Activated CD8-positive, alpha-beta memory T cell treated with anti-CD3 and anti-CD28 coated beads for 36 hours (primary cell): Measurements from ENCODE around the gene ATG4C. TPM values are rescaled to one million over a fixed set of nuclear protein-coding genes. Genes with fewer than 3 reads are reported as not detected.
"Not testable (repeated sequence)": the region's sequence is repeated elsewhere in the genome, so short reads cannot be mapped to it uniquely, and the experiment has no call there.

Source experiments
- CTCF ChIA-PET: fragments of 350-600 bp; sonication (Branson Sonifier 250); formaldehyde crosslinking; loops from one replicate; lab custom pipeline; 2021; ENCODE audit warnings: antibody characterized with exemption; lab: Charles Lee
- POLR2A ChIA-PET: fragments of 350-600 bp; sonication (Branson Sonifier 250); formaldehyde crosslinking; loops from one replicate; lab custom pipeline; 2021; ENCODE audit warnings: antibody characterized with exemption; lab: Charles Lee
- total RNA-seq, 2 experiments: library from RNA; stranded (reverse); gene quantifications; one replicate each; pipeline ENCODE4 v1.2.3, GENCODE V29; 2021

The ATG4C gene
- total RNA-seq, 2 experiments from 2014 or later, result 18.0 to 18.7 TPM

DNA sequence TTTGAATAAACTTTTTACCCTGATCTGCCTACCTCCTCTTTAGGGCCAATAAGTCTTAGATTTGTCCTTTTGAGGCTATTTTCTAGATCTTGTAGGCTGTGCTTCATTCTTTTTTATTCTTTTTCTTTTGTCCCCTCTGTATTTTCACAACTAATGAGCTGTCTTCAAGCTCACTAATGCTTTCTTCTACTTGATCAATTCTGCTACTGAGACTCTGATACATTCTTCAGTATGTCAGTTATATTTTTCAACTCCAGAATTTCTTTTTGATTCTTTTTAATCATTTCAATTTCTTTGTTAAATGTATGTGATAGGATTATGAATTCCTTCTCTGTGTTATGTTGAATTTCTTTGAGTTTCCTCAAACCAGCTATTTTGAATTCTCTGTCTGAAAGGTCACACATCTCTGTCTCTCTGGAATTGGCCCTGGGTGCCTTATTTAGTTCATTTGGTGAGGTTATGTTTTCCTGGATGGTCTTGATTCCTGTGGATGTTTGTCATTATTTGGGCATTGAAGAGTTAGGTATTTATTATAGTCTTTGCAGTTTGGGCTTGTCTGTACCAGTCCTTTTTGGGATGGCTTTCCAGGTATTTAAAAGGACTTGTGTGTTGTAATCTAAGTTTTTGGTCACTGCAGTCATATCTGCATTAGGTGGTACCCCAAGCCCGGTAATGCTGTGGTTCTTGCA is 11.2 kb upstream of the ATG4C start:
- POLR2A ChIA-PET, result no interaction called here
- CTCF ChIA-PET, result no interaction called here

DNA sequence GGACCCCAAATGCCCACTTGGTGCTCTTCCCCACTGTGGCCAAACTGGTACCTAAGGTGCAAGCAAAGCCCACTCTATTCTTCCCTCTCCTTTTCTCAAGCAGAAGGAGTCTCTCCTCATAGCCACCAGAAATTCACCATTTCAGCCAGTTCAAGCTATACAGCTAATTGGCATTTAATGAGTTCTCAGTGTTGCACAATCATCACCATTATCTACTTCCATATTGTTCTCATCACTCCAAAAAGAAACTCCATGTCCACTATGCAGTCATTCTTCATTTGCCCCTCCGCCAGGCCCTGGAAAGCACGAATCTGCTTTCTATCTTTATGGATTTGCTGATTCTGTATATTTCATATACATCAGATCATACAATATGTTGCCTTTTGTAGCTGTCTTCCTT is 9.9 kb upstream of the ATG4C start:
- ChIA-PET CTCF (no interaction called here), POLR2A (no interaction called here)

DNA sequence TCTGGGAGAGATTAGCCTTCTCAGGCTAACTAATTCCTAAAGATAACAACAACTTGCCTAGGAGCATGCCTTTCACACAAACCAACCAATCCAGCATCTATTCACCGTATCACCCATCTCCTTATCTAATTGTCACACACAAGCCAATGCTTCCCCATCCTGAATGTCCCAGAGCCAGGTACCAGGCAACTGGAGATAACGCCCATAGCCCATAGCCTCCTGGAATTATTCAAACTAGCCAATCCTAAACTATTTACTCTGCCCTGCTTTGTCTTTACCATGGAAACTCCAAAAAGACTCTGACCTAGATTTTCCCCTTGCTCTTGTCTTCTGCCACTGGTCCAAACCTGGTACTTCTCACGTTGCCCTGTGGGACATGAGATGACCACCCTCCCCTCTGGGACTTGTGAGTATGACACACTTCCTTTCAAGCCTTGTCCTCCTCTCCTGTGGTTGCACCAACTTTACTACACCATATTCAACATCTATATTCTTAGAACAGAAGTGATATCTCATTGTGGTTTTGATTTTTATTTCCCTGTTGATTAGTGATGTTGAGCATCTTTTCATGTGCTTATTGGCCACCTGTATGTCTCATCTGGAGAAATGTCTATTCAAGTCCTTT is 8.8 kb upstream of the ATG4C start:
- CTCF ChIA-PET, result no interaction called here
- POLR2A ChIA-PET, result no interaction called here

DNA sequence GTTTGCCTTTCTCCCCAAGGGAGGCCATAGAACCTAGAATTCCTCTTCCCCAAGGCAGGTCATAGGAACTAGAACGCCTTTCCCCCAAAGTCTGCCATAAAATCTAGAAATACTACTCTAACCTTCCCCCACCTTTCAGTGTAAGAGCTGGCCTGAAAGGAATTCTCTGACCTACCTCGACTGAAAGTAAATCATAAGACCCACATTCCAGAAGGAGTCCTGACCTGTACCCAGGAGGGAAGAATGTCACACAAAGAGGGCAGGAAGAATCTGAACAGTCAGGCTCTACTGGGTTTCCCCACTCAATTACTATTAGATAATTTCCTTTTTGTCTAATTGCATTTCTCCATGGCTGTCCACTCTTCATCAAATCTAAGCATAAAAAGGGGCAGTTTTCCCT is 5.7 kb upstream of the ATG4C start:
- ChIA-PET POLR2A (no interaction called here), CTCF (no interaction called here)

DNA sequence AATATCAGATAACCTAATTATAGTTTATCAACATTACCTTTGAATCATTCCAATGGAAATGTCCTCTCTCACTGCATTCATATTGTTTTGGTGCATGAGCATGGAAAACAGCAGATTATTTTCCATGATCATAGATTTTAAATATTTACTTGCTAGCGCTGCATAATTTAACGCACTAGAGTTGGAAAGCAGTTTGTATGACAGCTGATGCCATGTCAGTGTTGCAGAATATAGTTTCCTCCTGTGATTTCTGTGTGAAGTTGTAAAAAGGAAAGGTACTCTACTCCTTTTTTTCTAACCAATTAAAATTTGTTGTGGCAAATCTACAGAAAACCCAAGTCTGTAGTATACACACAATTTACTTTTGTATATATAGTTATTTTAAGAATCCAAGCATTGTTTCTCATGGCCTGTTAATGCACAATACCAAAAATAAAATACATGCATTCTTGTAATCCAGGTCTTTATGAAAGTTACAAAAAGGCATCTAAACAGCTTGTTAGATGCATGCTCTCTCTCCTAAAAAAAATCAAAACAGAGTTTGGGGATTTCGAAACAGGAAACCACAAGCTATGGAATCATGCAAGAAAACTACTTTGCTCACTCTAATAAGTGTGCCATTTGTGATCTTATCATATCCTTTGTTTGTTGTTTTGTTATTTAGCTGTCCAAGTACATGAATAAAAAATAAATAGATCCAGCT is 1.9 kb upstream of the ATG4C start:
- POLR2A ChIA-PET, result no interaction called here
- CTCF ChIA-PET, result no interaction called here

DNA sequence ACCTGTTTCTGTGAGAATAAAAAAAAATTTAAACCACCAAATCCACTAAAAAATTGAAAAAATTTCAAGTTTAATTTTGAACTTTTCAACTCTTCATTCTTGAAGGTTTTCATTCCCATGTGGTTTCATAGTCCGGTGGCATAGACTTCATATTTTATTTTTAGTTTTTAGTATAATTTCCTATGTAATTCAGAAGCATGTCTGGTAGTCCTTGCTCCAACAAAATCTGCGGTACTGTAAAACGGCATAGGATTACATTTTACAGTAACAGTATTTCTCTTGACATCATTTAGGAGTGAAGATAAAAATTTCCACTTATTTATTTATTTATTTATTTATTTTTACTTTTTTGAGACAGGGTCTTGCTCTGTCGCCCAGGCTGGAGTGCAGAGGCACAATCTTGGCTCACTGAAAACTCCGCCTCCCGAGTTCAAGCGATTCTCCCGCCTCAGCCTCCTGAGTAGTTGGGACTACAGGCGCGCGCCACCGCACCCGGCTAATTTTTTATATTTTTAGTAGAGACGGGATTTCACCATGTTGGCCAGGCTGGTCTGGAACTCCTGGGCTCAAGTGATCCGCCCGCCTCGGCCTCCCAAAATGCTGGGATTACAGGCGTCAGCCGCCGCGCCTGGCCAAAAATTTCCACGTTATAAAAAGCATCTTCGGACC is 1.3 kb upstream of the ATG4C start:
- POLR2A ChIA-PET, CTCF ChIA-PET: not testable (repeated sequence)

DNA sequence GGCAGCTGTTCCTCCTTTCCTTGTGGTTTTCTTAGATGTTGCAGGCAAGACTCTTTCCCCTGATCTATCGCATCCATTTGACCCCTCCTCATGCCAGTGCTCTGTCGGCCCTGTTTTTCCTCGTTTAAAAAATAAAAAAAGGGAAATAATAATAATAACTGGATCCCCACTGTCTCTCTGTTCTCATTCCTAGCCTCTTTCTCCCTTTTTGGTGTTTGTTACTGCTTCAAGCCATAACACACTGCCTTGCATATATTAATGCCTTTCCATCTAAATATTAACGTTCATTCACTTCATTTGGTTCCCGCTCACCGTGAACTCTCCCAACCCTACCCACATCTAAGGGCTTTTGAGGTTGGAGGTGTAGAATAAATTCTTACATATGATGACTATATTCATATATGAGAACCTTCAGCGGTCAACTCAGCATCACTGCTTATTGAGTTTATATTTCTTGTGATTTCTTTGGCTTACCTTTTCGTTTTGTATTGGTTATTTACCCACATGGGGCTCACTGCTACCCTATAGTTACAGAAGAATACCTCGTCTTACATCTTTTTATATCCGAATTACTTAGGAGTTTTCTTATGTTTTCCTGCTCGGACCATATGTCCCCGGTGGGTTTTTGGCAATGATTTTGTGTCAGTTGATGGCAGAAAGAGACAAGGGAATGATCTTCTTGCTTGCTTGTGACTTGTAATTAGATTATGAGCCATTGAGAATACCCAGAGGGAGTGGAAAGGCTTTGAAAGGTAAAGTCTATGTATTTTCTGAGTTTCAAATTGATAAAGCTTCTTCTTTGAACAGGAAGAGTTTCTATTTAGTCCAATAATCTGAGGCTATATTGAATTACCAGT is 805 bp downstream of the ATG4C start:
- ChIA-PET CTCF (no interaction called here), POLR2A (no interaction called here)

DNA sequence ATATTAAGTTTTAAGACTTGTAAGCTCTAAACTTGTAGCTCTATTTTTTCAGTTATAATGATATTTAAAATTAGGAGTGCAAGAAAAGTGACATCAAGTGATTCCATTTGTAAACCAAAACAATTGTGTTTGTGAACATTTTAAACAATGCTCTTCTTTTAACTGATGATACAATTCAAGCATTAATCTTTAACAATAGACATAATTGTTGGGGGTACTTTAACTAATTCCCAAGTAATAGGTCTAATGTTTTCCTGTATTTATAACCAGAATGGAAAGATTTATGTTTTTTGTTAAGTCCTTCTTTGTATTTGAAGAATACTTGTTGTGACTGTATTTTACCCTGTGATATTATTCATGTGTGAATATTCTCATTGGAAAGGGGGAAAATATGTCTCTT is 6.8 kb downstream of the ATG4C start:
- POLR2A ChIA-PET, result no interaction called here
- CTCF ChIA-PET, result no interaction called here

DNA sequence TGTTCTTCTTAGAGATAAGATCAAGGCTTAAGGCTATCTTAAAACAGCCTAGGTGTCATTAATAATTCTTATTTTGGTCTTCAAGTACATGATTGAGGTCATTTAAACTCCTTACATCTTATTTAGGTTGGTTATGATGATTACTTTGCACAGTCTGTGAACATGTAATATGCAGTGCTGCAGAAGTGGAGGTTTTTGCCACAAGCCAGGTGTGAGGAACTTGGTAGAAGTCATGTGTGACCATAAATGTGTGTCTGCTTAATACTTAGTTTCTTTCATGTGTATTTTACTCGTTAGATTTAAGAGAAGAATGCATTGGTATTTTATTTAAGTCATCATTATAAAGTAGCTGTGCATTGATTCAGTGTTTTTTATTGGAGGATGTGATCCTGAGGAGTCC is 10.1 kb downstream of the ATG4C start:
- POLR2A ChIA-PET, result no interaction called here
- CTCF ChIA-PET, result no interaction called here

DNA sequence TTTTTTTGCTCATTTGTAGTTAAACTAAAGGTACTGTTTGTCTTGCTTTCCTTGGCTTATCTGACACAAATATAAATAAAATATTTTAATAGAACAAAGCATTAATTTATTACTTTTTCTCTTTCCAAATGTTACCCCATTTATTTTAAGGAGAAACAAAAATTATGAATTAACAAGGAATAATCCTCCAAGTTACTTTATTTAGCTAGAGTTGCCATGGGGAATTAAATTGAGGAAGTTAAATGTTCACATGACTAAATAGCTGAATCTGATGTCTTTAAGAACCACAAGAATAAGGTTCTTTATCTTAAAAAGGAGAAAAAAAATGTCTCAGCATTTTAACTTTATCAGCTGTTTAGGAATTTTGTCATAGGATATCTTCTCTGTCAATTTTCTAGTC is 12.3 kb downstream of the ATG4C start:
- CTCF ChIA-PET, result no interaction called here

DNA sequence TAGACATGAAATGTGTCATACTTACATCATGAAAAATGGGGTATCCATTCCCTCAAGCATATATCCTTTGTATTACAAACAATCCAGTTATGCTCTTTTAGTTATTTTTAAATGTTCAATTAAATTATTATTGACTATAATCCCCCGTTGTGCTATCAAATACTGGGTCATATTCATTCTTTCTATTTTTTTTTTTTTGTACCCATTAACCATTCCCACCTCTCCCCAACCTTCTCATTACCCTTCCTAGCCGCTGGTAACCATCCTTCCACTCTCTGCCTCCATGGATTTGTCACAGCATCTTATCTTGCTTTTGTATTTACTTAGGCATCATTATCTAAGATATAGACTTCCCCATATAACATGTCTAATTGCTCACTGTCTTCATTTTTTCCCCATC is 15.8 kb downstream of the ATG4C start:
- ChIA-PET POLR2A (no interaction called here), CTCF (no interaction called here)

More for the DNA sequence above, 12.3 kb downstream of the ATG4C start:
- POLR2A ChIA-PET, result no interaction called here

DNA sequence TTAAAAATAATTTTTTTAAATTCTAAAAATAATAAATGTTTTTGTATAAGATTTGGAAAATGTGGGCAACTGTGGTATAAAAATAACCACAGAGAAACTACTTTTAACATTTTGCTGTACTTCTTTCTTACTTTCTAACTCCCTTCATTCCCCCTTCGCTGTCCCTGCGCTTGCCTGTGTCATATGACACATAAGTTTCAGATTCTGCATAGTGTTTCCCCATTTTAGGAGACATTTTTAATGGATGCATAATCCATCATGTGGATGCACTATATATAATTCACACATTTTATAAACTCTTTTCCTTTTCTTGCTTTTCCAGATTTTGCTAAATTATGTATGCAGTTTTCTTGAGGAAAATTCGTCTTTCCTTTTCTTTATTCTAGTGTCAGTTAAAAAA is 16.3 kb downstream of the ATG4C start:
- ChIA-PET POLR2A (no interaction called here), CTCF (no interaction called here)

DNA sequence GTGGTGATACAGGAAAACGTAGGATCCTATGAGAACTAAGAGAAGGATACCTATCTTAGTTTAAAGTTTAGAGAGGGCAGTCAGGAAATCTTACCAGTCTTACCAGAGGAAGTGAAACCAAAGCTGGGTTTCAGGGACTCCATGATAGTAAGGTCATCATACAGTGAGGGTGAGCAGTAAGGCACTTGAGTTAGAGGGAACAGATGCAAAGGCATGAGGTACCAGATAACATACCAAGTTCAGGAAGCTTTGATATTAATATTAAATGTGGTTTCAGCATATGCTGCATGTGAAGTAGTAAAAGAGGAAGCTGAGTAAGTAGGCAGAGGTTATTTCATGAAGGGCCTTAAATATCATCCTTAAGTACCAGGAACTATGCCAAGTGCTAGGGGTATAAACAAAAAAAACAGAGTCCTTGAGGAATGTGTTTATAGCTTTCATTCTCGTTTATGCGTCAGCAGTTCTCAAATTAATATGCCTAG is 16.9 kb downstream of the ATG4C start:
- CTCF ChIA-PET, result interaction anchor here (0.6 kb wide), 1 partner anchor 1348 kb away, joined by 3 read pairs; no protein-coding TSS in a partner anchor

DNA sequence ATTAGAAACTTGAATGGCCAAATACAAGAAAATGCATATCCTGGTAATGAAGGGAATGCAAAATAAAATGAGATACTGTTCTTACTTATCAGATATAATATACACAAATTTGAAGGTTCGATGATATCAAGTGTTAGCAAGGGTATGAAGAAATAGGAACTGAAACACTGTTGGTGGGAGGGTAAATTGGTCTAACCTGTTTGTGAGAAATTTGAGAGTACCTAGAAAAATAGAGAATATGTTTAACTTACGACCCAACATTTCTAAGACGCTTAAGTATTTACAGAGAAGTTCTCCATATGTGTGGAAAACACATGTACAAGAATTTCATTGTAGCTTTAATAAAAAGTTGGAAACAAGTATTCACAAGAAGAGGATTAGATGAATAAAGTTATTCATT is 25.9 kb downstream of the ATG4C start:
- POLR2A ChIA-PET, result no interaction called here
- CTCF ChIA-PET, result no interaction called here

More for the DNA sequence above, 16.9 kb downstream of the ATG4C start:
- POLR2A ChIA-PET, result interaction anchor here (0.5 kb wide), 1 partner anchor 523 kb away, joined by 3 read pairs; no protein-coding TSS in a partner anchor

DNA sequence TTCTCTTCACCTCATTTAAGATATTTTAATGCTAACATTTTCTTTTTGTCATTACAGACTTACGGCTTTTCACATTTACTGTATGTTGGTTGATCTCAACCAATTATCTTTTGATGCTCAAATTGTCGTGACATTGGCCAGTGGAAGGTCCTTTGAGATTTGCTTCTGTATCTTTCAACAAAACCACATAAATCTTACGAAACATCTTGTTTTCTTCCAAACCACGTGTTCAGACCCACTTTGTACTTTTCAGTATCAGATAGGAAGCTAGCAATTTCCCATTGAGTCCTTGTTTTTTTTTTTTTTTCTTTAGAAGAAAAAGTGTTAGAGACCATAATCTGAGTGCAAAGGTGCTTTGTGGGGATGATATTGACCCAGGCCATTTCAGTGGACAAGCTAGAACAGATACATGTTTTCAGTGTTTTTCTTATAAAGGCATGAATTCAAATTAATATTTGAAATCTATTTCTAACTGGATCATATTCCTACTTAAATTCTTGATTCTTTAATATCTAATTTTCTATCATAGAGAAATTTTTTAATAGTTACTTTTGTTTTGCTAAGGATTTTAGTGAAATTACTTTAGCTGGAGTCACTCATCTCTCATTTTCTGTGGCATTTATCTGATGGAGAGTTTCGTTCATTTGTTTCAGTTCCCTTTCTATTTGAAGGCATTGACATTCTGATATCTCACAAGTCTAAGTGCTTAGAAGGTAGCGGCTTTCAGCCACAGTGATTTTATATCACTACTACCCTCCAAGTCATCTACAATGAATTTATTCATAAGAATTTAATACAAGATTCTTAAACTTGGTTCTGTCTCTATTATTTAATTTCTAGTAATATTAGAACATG is 26.7 kb downstream of the ATG4C start:
- ChIA-PET POLR2A (no interaction called here), CTCF (no interaction called here)

DNA sequence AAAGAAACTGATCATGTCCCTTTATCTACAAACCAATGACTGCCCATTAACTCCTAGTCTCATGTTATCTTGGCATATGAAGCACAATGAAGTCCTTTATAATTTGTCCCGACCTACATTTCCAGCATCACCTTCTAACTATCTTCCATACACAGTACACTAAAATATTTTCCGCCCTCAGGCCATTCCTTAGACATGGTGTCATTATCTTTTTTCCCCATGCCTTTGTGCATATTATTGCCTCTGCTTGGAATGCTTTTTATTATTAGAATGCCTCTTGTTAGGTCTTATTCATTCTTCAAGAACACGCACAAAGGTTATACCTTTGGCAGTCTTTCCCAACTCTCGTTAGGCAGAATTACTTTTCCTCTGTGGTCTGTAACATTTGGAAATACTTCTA is 39.6 kb downstream of the ATG4C start:
- ChIA-PET CTCF (no interaction called here), POLR2A (no interaction called here)

DNA sequence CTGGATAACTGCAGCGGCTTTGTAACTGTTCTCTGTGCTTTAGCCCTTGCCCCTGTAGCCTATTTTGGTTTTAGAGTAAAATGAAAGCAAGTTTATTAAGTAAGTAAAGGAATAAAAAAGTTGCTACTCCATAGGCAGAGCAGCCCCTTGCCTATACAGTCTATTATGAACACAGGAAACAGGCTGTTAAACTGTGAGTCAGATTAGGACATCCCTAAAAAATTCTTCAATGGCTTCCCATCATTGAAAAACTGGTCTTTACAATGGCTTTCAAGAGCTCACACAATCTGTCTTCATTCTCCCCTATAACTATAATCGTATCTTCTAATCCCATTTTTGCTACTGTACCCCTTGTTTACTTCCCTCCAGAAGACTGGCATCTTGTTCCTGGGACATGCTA is 43.0 kb downstream of the ATG4C start:
- ChIA-PET POLR2A (no interaction called here), CTCF (no interaction called here)

DNA sequence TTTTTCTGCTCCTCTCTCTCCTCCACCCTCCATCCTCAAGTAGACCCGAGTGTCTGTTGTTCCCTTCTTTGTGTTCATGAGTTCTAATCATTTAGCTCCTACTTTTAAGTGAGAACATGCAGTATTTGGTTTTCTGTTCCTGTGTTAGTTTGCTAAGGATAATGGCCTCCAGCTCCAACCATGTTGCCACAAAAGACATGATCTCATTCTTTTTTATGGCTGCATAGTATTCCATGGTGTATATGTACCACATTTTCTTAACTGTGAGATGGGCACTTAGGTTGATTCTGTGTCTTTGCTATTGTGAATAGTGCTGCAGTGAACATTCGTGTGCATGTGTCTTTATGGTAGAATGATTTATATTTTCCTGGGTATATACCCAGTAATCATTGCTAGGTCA is 43.9 kb downstream of the ATG4C start:
- CTCF ChIA-PET, POLR2A ChIA-PET: not testable (repeated sequence)
